Prostate gland (tissue), 2 donors: ENCODE results near the gene SIX6. TPM values are rescaled to one million over a fixed set of nuclear protein-coding genes. Genes with fewer than 3 reads are reported as not detected.
"Not testable (repeated sequence)": the region's sequence is repeated elsewhere in the genome, so short reads cannot be mapped to it uniquely, and the experiment has no call there.

Source experiments
- DNase-seq: peaks from one replicate; pipeline ENCODE4 v3.0.0-alpha.2; 2019; ENCODE audit warnings: low spot score
- H3K27ac ChIP-seq, 2 donors: fragments of 200-600 bp; sonication (generic); 2 replicates each; pipeline ENCODE4 v1.5.1; 2017 to 2019
- H3K27me3 ChIP-seq: fragments of 200-600 bp; sonication (generic); replicated peaks from 2 replicates; pipeline ENCODE4 v1.5.1; 2019; ENCODE audit not compliant: insufficient read depth
- H3K36me3 ChIP-seq, 2 donors: fragments of 200-600 bp; sonication (generic); 1 replicate in 1 of 2; 2 replicates in 1 of 2; pipeline versions ENCODE4 v1.5.1 to v1.8.1; 2017 to 2019
- H3K4me1 ChIP-seq: fragments of 200-600 bp; sonication (generic); replicated peaks from 2 replicates; pipeline ENCODE4 v1.5.1; 2019
- H3K4me3 ChIP-seq, 2 donors: fragments of 200-600 bp; sonication (generic); 2 replicates each; pipeline ENCODE4 v1.5.1; 2017 to 2019
- H3K9me3 ChIP-seq: fragments of 200-600 bp; sonication (generic); 2 replicates; pipeline ENCODE4 v1.5.1; 2017
- POLR2A ChIP-seq: fragments of 450-650 bp; IDR thresholded peaks from one replicate; pipeline ENCODE4 v1.6.1; 2016; ENCODE audit warnings: antibody characterized with exemption, mild to moderate bottlenecking
- POLR2AphosphoS5 ChIP-seq: sonication (generic); formaldehyde crosslinking; IDR thresholded peaks from one replicate; pipeline ENCODE4 v1.6.1; 2017; ENCODE audit warnings: antibody characterized with exemption
- WGBS: methylation state at CpG from one replicate; pipeline ENCODE4 v1.1.5; 2018; 5-methylcytosine and 5-hydroxymethylcytosine counted together
- intact Hi-C: fragments of 100-400 bp; cut with DNase I; formaldehyde crosslinking; loops from one replicate; pipeline ENCODE4 v1.14.2; 2022
- total RNA-seq, 2 donors: library from RNA; depleted of rRNA; stranded (reverse); fragments of >200 nt; gene quantifications; one replicate each; pipeline ENCODE4 v1.1.0, GENCODE V29; 2016
- TF ChIP-seq, protein P1 (sequence below), 4 experiments: fragments of 200-600 bp in 2 of 4; fragments of 450-650 bp in 2 of 4; sonication (generic) in 2 of 4; IDR thresholded peaks; 1 replicate in 3 of 4; 2 replicates in 1 of 4; pipeline ENCODE4 v1.5.1; 2016 to 2019; ENCODE audit warnings: antibody characterized with exemption in 4 of 4, mild to moderate bottlenecking in 2 of 4, moderate library complexity in 2 of 4

The SIX6 gene
- under 1 TPM; 0.05 to 0.28 TPM for total RNA-seq

DNA sequence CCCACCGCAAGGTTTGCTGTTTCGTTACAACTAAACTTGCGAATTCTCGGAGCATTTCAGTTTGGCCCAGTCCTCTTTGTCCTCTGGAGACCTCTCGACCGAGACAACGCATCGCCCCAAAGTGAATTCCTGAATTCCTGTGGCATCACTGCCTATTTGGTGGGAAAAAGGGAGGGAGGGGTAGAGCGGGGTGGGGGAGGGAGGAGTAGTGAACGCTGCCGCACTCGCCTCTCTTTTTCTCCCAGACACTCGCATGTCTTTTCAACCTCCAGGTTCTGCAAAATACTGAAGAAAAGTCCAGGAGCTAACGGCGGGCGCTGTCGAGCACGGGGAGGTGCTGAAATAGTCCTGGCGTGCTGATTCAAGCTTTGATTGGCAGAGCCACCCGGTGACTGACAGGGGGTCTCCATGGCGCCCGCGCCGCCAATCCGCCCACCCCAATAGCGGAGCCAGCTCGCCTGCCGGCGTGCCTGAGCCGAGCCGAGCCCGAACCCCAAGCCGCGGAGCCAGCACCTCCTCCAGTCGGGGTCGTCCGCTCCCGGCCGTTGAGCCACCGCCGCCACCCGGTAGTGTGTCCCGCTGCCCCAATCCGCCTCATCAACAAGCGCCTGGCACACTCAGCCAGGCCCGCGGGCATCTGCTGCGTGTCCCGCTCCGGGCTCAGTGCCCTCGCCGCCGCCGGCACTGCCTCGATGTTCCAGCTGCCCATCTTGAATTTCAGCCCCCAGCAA lies at the start of gene SIX6:
Gene SIX6, plus strand, starts transcription at position 440 of the 731 bp plus-strand sequence. Its CDS starts 253 bp downstream, at position 693.
- no peaks in the 10 kb centered on the region for H3K36me3 ChIP-seq
- WGBS: 8% methylated on average over 30 of the region's 55 CpGs
- H3K27ac ChIP-seq: no peak within 1 kb of the TSS
- no peaks in the 10 kb centered on the region for H3K4me1 ChIP-seq
- peak within 1 kb of the TSS; percentile 6 to 8 for H3K4me3 ChIP-seq
- no peaks in the 10 kb centered on the region for H3K9me3 ChIP-seq
- TF ChIP-seq, protein P1, sequence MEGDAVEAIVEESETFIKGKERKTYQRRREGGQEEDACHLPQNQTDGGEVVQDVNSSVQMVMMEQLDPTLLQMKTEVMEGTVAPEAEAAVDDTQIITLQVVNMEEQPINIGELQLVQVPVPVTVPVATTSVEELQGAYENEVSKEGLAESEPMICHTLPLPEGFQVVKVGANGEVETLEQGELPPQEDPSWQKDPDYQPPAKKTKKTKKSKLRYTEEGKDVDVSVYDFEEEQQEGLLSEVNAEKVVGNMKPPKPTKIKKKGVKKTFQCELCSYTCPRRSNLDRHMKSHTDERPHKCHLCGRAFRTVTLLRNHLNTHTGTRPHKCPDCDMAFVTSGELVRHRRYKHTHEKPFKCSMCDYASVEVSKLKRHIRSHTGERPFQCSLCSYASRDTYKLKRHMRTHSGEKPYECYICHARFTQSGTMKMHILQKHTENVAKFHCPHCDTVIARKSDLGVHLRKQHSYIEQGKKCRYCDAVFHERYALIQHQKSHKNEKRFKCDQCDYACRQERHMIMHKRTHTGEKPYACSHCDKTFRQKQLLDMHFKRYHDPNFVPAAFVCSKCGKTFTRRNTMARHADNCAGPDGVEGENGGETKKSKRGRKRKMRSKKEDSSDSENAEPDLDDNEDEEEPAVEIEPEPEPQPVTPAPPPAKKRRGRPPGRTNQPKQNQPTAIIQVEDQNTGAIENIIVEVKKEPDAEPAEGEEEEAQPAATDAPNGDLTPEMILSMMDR (IDR thresholded peaks at IDR 0.05): no peak
- no peak for TF ChIP-seq POLR2A
- no peak for TF ChIP-seq POLR2AphosphoS5
- intact Hi-C loops: no loop called here
- no peak for DNase-seq
- H3K27me3 ChIP-seq: peaks cover 38% of the 10 kb centered on the region

DNA sequence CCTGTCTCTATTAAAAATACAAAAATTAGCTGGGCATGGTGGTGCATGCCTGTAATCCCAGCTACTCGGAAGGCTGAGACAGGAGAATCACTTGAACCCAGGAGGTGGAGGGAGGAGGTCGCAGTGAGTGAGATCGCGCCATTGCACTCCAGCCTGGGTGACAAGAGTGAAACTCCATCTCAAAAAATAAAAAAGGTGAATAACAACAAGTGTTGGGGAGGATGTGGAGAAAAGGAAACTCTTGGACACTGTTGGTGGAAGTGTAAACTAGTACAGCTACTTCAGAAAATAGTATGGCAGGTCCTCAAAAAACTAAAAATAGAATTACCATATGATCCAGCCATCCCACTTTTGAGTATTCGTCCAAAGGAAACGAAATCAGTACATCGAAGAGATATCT lies 28.7 kb upstream of the SIX6 start:
- H3K27ac ChIP-seq, H3K27me3 ChIP-seq, H3K4me1 ChIP-seq, H3K4me3 ChIP-seq, intact Hi-C loops, H3K36me3 ChIP-seq, DNase-seq, H3K9me3 ChIP-seq: not testable (repeated sequence)
- 94% methylated on average over 7 of the region's 7 CpGs for WGBS

DNA sequence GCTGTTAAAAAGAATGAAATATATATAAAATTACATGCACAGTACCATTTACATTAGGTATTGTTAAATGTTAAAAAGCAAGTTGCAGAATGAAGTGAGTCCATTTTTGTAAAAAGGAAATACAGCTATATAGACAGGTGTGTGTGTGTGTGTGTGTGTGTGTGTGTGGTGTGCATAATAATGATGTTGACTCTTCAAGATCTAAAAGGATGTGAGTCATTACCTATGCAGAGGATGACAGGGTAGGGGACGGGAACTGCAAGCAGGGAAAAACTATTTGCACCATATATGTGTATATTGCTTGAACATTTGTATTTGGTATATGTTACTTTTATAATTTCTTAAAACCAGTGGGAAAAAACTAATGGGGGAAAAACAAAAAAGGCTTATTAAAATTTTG lies 26.2 kb upstream of the SIX6 start:
- H3K27me3 ChIP-seq: no peaks in the 10 kb centered on the region
- TF ChIP-seq POLR2AphosphoS5 (no peak), POLR2A (no peak)
- TF ChIP-seq, protein P1 (IDR thresholded peaks at IDR 0.05): no peak
- intact Hi-C loops: no loop called here
- WGBS: 94% methylated on average over 1 of the region's 1 CpG
- no peaks in the 10 kb centered on the region for H3K36me3 ChIP-seq
- H3K9me3 ChIP-seq: no peaks in the 10 kb centered on the region
- H3K4me3 ChIP-seq: no peak overlapping the region
- H3K27ac ChIP-seq: no peak overlapping the region
- H3K4me1 ChIP-seq: no peaks in the 10 kb centered on the region
- DNase-seq: no peak

DNA sequence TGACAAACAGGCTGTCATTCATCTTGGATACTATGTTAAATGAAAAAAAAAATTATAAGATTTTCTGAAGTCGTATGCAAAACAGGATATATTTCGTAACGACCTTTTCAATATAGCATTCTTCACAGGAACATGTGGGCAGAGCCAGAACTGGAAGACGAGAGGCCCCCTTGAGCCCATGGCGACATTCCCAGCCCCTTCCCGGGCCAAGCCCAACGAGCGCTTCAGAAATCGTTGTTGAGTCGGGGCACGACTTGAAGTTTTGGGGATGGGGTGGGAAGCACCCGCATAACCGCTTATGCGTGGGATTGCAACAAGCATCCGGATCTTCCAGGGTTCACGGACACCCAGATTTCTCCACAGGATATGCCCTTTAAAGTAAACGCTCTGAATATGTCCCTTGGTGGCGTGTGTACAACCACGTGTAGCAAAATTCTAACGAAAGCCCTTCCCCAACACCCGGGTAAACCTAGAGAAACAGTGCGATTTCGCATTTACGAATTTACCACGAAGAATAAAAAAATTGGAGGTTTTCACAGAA lies 23.8 kb upstream of the SIX6 start:
- no peak overlapping the region for H3K27ac ChIP-seq
- no peaks in the 10 kb centered on the region for H3K36me3 ChIP-seq
- H3K27me3 ChIP-seq: no peaks in the 10 kb centered on the region
- peak overlapping the region; percentile 40 to 41 for H3K4me3 ChIP-seq
- DNase-seq: no peak
- H3K4me1 ChIP-seq: no peaks in the 10 kb centered on the region
- H3K9me3 ChIP-seq: no peaks in the 10 kb centered on the region
- 14% methylated on average over 25 of the region's 25 CpGs for WGBS
- TF ChIP-seq, protein P1 (IDR thresholded peaks at IDR 0.05): no peak
- intact Hi-C loops: no loop called here

DNA sequence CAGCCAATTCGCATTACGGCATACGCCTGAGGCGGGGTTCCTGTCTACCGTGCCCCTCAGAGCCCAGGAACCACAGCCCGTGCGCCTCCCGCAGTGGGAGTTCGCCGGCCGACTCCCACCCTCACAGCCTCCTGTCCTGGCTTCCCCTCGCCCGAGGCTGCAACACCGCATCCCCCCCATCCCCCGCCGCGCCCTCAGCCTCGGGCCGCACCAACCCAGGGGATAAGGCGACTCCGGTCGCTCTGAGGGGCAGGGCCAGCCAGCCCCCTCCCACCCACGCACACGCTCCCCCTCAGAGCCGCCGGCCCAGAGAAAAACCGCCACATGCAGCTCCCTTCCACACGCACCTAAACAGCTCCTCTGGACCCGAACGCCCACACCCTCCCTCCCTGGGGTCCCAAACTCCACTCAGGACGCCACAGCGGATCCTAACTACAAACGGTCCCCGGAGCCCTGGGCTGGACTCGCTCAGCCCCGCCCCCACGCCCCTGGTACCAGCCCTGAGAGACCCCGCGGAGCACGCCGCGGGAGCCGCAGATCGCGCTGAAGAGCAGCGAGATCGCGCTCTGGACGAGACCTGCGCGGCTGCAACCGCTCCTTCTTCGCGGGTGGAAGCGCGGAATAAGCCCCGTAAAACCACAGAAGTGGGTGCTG lies 23.2 kb upstream of the SIX6 start, which contains the start of gene C14orf39:
Gene C14orf39, minus strand, starts transcription at position 466 of the 654 bp plus-strand sequence. CDS start 985 bp downstream, outside the sequence.
- no peak for DNase-seq
- H3K36me3 ChIP-seq: no peaks in the 10 kb centered on the region
- H3K4me3 ChIP-seq: peak within 1 kb of the TSS; percentile 40 to 41
- intact Hi-C loops: no loop called here
- no peaks in the 10 kb centered on the region for H3K9me3 ChIP-seq
- H3K4me1 ChIP-seq: no peaks in the 10 kb centered on the region
- H3K27ac ChIP-seq: no peak within 1 kb of the TSS
- 4% methylated on average over 51 of the region's 57 CpGs for WGBS
- TF ChIP-seq, protein P1 (IDR thresholded peaks at IDR 0.05): no peak
- TF ChIP-seq POLR2AphosphoS5 (no peak), POLR2A (no peak)
- H3K27me3 ChIP-seq: no peaks in the 10 kb centered on the region
